H9 (cell line): ENCODE data around the gene CCL26. TPM values are rescaled to one million over a fixed set of nuclear protein-coding genes. Genes with fewer than 3 reads are reported as not detected.

Experiments
- DNase-seq: peaks from one replicate; pipeline ENCODE4 v3.0.0-alpha.2; 2017
- H2AFZ ChIP-seq: one replicate; pipeline ENCODE4 v1.6.1; 2013; ENCODE audit warnings: mild to moderate bottlenecking, low read length, control low read depth, moderate library complexity
- H2AK5ac ChIP-seq: 2 replicates; pipeline ENCODE4 v1.6.1; 2013; ENCODE audit warnings: low read length, control low read depth, mixed read lengths; ENCODE audit not compliant: insufficient read length
- H2BK120ac ChIP-seq: one replicate; pipeline ENCODE4 v1.6.1; 2013; ENCODE audit warnings: low read depth, mild to moderate bottlenecking, low read length, control low read depth, inconsistent platforms; ENCODE audit not compliant: poor library complexity, severe bottlenecking
- H2BK12ac ChIP-seq: 2 replicates; pipeline ENCODE4 v1.6.1; 2013; ENCODE audit warnings: low read length, control low read depth, mixed read lengths, low read depth; ENCODE audit not compliant: insufficient read length
- H2BK15ac ChIP-seq: 2 replicates; pipeline ENCODE4 v1.6.1; 2013; ENCODE audit warnings: low read depth, low read length, control low read depth
- H2BK20ac ChIP-seq: one replicate; pipeline ENCODE4 v1.6.1; 2013; ENCODE audit warnings: low read depth, mild to moderate bottlenecking, low read length, control low read depth, inconsistent platforms; ENCODE audit not compliant: poor library complexity, severe bottlenecking
- H2BK5ac ChIP-seq: 2 replicates; pipeline ENCODE4 v1.6.1; 2013; ENCODE audit warnings: low read length, control low read depth, mixed read lengths; ENCODE audit not compliant: insufficient read length
- H3K14ac ChIP-seq: 2 replicates; pipeline ENCODE4 v1.6.1; 2013; ENCODE audit warnings: low read length, control low read depth; ENCODE audit not compliant: insufficient read depth
- H3K18ac ChIP-seq: 2 replicates; pipeline ENCODE4 v1.6.1; 2013; ENCODE audit warnings: low read depth, mild to moderate bottlenecking, mixed read lengths, low read length, control low read depth; ENCODE audit not compliant: insufficient read length
- H3K23ac ChIP-seq: 2 replicates; pipeline ENCODE4 v1.6.1; 2013; ENCODE audit warnings: low read length, control low read depth, mixed read lengths, low read depth; ENCODE audit not compliant: insufficient read length
- H3K23me2 ChIP-seq: 2 replicates; pipeline ENCODE4 v1.6.1; 2013; ENCODE audit warnings: low read depth, mild to moderate bottlenecking, mixed read lengths, low read length, control low read depth; ENCODE audit not compliant: insufficient read length, poor library complexity, severe bottlenecking
- H3K27ac ChIP-seq: 2 replicates; pipeline ENCODE4 v1.5.1; 2013; ENCODE audit warnings: low read length, control low read depth, mixed read lengths, low read depth; ENCODE audit not compliant: insufficient read length
- H3K27me3 ChIP-seq: 2 replicates; pipeline ENCODE4 v1.6.1; 2013; ENCODE audit warnings: low read length, control low read depth, inconsistent platforms; ENCODE audit not compliant: insufficient read depth
- H3K4ac ChIP-seq: 2 replicates; pipeline ENCODE4 v1.6.1; 2013; ENCODE audit warnings: low read depth, mild to moderate bottlenecking, control low read depth, inconsistent platforms, low read length, moderate library complexity
- H3K4me1 ChIP-seq: 2 replicates; pipeline ENCODE4 v1.6.1; 2013; ENCODE audit warnings: low read length, control low read depth, inconsistent platforms; ENCODE audit not compliant: insufficient read depth
- H3K4me2 ChIP-seq: 2 replicates; pipeline ENCODE4 v1.6.1; 2013; ENCODE audit warnings: low read length, control low read depth, mixed read lengths; ENCODE audit not compliant: insufficient read length, insufficient read depth
- H3K56ac ChIP-seq: 2 replicates; pipeline ENCODE4 v1.6.1; 2013; ENCODE audit warnings: low read depth, mild to moderate bottlenecking, mixed read lengths, low read length, control low read depth; ENCODE audit not compliant: insufficient read length
- H3K79me1 ChIP-seq: 2 replicates; pipeline ENCODE4 v1.6.1; 2013; ENCODE audit warnings: low read depth, mild to moderate bottlenecking, moderate library complexity, low read length, control low read depth, inconsistent platforms; ENCODE audit not compliant: insufficient read depth, poor library complexity, severe bottlenecking
- H3K79me2 ChIP-seq: 2 replicates; pipeline ENCODE4 v1.6.1; 2013; ENCODE audit warnings: low read length, control low read depth, inconsistent platforms; ENCODE audit not compliant: insufficient read depth
- H3K9ac ChIP-seq: 2 replicates; pipeline ENCODE4 v1.6.1; 2013; ENCODE audit warnings: low read length, control low read depth, mixed read lengths; ENCODE audit not compliant: insufficient read length; ENCODE audit errors: extremely low read depth
- H3K9me3 ChIP-seq: one replicate; pipeline ENCODE4 v1.6.1; 2013; ENCODE audit warnings: low read depth, low read length, inconsistent platforms; ENCODE audit not compliant: control insufficient read depth
- H3T11ph ChIP-seq: one replicate; pipeline ENCODE4 v1.6.1; 2013; ENCODE audit warnings: mild to moderate bottlenecking, low read length, control low read depth, inconsistent platforms
- H4K20me1 ChIP-seq: one replicate; pipeline ENCODE4 v1.6.1; 2013; ENCODE audit not compliant: control insufficient read depth, insufficient read length, insufficient read depth
- H4K5ac ChIP-seq: 2 replicates; pipeline ENCODE4 v1.6.1; 2013; ENCODE audit warnings: low read depth, mild to moderate bottlenecking, mixed read lengths, low read length, control low read depth; ENCODE audit not compliant: insufficient read length
- H4K8ac ChIP-seq: replicated peaks from 2 replicates; pipeline ENCODE4 v1.6.1; 2013; ENCODE audit warnings: low read length, control low read depth, mixed read lengths, low read depth; ENCODE audit not compliant: insufficient read length
- H4K91ac ChIP-seq: 2 replicates; pipeline ENCODE4 v1.6.1; 2013; ENCODE audit warnings: low read depth, mild to moderate bottlenecking, moderate library complexity, mixed read lengths, low read length, control low read depth; ENCODE audit not compliant: insufficient read length
- H3K27ac Mint-ChIP-seq, 3 experiments: 2 replicates in 2 of 3; 3 replicates in 1 of 3; pipeline ENCODE4 v1.8.0; 2020 to 2021; ENCODE audit warnings: mixed read lengths in 3 of 3, mild to moderate bottlenecking in 1 of 3, moderate library complexity in 1 of 3
- H3K27me3 Mint-ChIP-seq: 2 replicates; pipeline ENCODE4 v1.8.0; 2021; ENCODE audit warnings: low read depth, mild to moderate bottlenecking, moderate library complexity, mixed read lengths
- H3K36me3 Mint-ChIP-seq, 3 experiments: 2 replicates in 2 of 3; 3 replicates in 1 of 3; pipeline ENCODE4 v1.8.0; 2020 to 2021; ENCODE audit warnings: low read depth in 3 of 3, mixed read lengths in 3 of 3; ENCODE audit not compliant: insufficient read depth in 1 of 3
- H3K4me1 Mint-ChIP-seq, 2 experiments: 2 replicates each; pipeline ENCODE4 v1.8.0; 2020; ENCODE audit warnings: mixed read lengths in 2 of 2
- H3K4me3 Mint-ChIP-seq, 2 experiments: 2 replicates in 1 of 2; 3 replicates in 1 of 2; pipeline ENCODE4 v1.8.0; 2020 to 2021; ENCODE audit warnings: mild to moderate bottlenecking in 2 of 2, mixed read lengths in 2 of 2, moderate library complexity in 1 of 2
- H3K9me3 Mint-ChIP-seq, 2 experiments: 2 replicates in 1 of 2; 3 replicates in 1 of 2; pipeline ENCODE4 v1.8.0; 2020; ENCODE audit warnings: mild to moderate bottlenecking in 2 of 2, mixed read lengths in 2 of 2, moderate library complexity in 1 of 2
- CTCF ChIP-seq: fragments of 200-600 bp; sonication (generic); conservative IDR thresholded peaks from 3 replicates; pipeline ENCODE4 v1.8.0; 2021; ENCODE audit warnings: antibody characterized with exemption, mild to moderate bottlenecking
- WGBS: extraction: QIAGEN DNeasy Blood & Tissue Kit; methylation state at CpG from one replicate; pipeline ENCODE4 v1.1.7; 2013; ENCODE audit warnings: missing lambda C conversion rate, low lambda C conversion rate, mixed read lengths; ENCODE audit not compliant: insufficient read length; ENCODE audit errors: extremely low coverage; 5-methylcytosine and 5-hydroxymethylcytosine counted together
- total RNA-seq: library from RNA; stranded (reverse); gene quantifications from 2 replicates; pipeline ENCODE4 v1.2.1, GENCODE V29; 2021

The CCL26 gene
- total RNA-seq, 1 experiment from 2014 or later: 9.3 TPM

- Histone ChIP-seq H4K20me1 (no peaks in the 10 kb centered on the region), H3K4me1 (no peaks in the 10 kb centered on the region), H2AFZ (no peak overlapping the region), H2BK5ac (no peak overlapping the region), H2BK15ac (no peak overlapping the region), H3K79me1 (no peaks in the 10 kb centered on the region), H2AK5ac (no peak overlapping the region), H3K27ac (no peak overlapping the region), H3K23me2 (no peaks in the 10 kb centered on the region), H3K4me2 (no peak overlapping the region), H4K8ac (no peak overlapping the region), H3K56ac (no peak overlapping the region), H4K91ac (no peak overlapping the region), H3K9me3 (no peaks in the 10 kb centered on the region), H3T11ph (no peak overlapping the region), H2BK12ac (no peak overlapping the region), H3K79me2 (no peaks in the 10 kb centered on the region), H3K18ac (no peak overlapping the region), H3K23ac (no peak overlapping the region), H4K5ac (no peak overlapping the region), H3K27me3 (no peaks in the 10 kb centered on the region), H3K4ac (no peak overlapping the region), H2BK120ac (no peak overlapping the region), H3K9ac (no peak overlapping the region), H3K14ac (no peak overlapping the region), H2BK20ac (no peak overlapping the region)
- TF ChIP-seq CTCF: no peak
- Mint-ChIP-seq H3K36me3 (no peaks in the 10 kb centered on the region), H3K27me3 (no peaks in the 10 kb centered on the region; the same call in none of the 2 replicates), H3K4me3 (no peak overlapping the region), H3K4me1 (peaks cover 5 to 6% of the 10 kb centered on the region in 2 experiments; a peak in 1 of 4 replicates), H3K27ac (peak overlapping the region in 1 of 3 experiments; percentile 60; a peak in 1 of 7 replicates), H3K9me3 (no peaks in the 10 kb centered on the region)
- no peak for DNase-seq
- no CpG with 5 or more reads among the region's 9 CpGs for WGBS
Observed at GRCh38 chr7:75795831-75796285, 23.8 kb upstream of the CCL26 start.
